ENCODE results near the gene CRYM.
"Not testable (repeated sequence)": the region's sequence is repeated elsewhere in the genome, so short reads cannot be mapped to it uniquely, and the experiment has no call there.

Gene CRYM

GRCh38 chr16:21275529-21275928, 2.6 kb downstream of the CRYM start:
- TF ChIP-seq CTCF (conservative IDR thresholded peaks at IDR 0.05; ENCODE audit: low read depth, low read length): no peak
- DNase-seq (ENCODE audit: low read depth): no peak
- no peak overlapping the region for H3K4me3 ChIP-seq (ENCODE audit: low read length)

GRCh38 chr16:21274172-21274726, 3.8 kb downstream of the CRYM start:
- TF ChIP-seq CTCF (conservative IDR thresholded peaks at IDR 0.05; ENCODE audit: low read depth, low read length): no peak
- H3K4me3 ChIP-seq (ENCODE audit: low read length): no peak overlapping the region
- no peak for DNase-seq (ENCODE audit: low read depth)

DNA sequence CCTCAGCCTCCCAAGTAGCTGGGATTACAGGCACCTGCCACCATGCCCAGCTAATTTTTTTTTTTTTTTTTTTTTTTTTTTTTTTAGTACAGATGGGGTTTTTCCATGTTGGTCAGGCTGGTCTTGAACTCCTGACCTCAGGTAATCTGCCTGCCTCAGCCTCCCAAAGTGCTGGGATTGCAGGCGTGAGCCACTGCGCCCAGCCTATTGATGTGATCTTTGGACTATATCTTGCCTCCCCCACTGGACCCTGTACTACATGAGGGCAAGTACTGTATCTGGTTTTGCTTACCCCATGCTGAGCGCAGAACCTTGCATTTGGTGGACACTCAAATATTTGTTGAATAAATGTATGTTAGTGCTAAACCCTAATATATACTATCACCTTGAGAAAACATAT, 5.3 kb downstream of the CRYM start:
- not testable (repeated sequence) for H3K4me3 ChIP-seq (ENCODE audit: low read length); DNase-seq (ENCODE audit: low read depth)

DNA sequence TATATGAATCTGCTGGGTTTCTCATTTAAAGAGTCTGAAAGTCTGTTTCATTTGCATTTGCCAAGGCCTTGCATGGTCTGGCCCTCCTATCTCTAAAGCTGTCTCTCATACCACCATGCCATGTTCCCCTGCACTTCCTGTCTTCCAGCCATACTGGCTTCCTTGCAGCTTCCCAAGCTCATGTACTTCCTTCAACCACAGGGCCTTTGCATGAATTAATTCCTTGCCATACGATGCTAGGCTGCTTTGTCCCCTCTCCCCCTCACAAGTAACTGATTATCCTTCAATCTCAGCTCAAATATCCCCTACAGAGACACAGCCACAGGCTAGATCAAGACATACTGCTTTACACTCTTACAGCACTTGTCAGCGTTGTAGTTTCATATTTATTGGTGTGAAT, 5.8 kb downstream of the CRYM start:
- no peak overlapping the region for H3K4me3 ChIP-seq (ENCODE audit: low read length)
- DNase-seq (ENCODE audit: low read depth): no peak
- TF ChIP-seq CTCF (conservative IDR thresholded peaks at IDR 0.05; ENCODE audit: low read depth, low read length): no peak

DNA sequence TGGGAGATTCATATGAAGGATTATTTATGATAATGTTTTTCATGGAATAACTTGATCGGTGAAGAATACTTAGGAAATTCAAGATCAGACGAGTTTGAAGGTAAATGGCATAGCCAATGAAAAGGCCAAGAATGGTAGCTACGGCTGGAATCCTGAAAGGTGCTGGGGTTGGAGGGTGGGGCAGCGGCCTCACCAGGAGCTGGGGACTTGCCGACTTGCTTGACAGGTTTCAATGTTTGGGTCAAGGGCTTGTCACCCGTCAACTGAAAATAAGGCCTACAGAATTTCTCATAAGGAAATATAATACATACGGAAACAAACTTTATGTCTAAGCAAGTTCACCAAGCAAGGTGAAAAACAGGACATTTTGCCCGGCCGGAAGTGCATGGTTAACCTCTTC, 9.9 kb downstream of the CRYM start:
- DNase-seq (ENCODE audit: low read depth): no peak
- no peak for TF ChIP-seq CTCF (conservative IDR thresholded peaks at IDR 0.05; ENCODE audit: low read depth, low read length)
- no peak overlapping the region for H3K4me3 ChIP-seq (ENCODE audit: low read length)

DNA sequence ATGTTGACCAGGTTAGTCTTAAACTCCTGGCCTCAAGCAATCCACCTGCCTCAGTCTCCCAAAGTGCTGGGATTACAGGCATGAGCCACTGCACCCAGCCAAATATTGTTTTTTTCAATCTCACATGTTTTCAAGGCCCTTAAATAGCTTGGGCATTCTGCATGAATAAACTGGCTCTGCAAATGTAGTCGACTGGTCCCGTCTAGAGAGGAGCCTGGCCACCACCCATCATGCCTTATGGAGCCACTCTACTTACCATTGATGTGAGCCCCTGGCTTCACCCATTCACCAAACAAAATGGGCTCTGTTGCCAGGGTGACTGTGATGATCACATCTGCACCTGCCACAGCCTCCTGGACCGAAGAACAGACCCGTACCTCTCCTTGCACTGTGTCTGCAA, 10.8 kb downstream of the CRYM start:
- no peak for DNase-seq (ENCODE audit: low read depth)
- no peak overlapping the region for H3K4me3 ChIP-seq (ENCODE audit: low read length)
- TF ChIP-seq CTCF (conservative IDR thresholded peaks at IDR 0.05; ENCODE audit: low read depth, low read length): no peak

DNA sequence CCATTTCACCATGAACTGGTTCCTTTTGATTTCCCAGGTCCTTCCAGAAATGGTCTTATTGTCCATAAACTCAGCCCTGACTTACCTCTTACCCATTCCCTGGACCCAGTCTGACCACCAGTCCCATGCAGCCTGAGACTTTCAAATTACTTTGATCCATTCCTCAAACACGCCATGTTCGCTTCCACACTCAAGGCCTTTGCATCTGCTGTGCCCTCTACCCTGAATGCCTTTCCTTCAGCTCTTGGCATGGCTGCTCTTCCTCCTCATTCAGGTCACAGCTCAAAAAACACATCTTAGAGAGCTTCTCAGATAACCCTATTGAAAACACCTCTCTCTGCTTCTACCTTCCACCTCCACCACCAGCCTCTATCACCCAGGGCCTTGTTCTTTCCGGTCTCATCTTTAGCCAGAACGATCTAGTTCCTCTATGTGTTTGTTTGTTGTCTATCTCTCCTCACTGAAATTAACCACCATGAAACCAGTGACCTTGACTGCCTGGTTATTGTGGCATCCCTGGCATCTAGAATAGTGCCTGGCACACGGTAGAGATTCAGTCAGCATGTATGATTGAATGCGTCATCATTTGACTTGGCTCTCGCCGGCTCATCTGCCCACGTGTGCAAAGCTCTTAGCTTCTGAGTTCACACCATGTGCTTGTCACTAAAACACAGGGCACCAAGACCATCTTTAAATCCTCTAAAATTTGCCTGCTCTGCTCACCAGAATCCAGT, 12.8 kb downstream of the CRYM start:
- H3K4me3 ChIP-seq (ENCODE audit: low read length): no peak overlapping the region
- DNase-seq (ENCODE audit: low read depth): no peak

More for the DNA sequence above, 12.8 kb downstream of the CRYM start:
- no peak for TF ChIP-seq CTCF (conservative IDR thresholded peaks at IDR 0.05; ENCODE audit: low read depth, low read length)

Data from retinal pigment epithelial cell (primary cell).